SK-N-SH treated with all-trans-retinoic acid at 6 μM for 48 hours (cell line): Measurements from ENCODE around the gene IL1R2.

Experiments
- ATAC-seq: fragments of 200-7000 bp; cut with Tn5 transposase; 3 replicates; pipeline ENCODE4 v1.9.1; 2020; ENCODE audit warnings: mild to moderate bottlenecking, moderate library complexity
- ARNTL ChIP-seq: fragments of 450-650 bp; formaldehyde crosslinking; IDR thresholded peaks from 2 replicates; pipeline ENCODE4 v1.5.0; 2020; ENCODE audit warnings: low read depth, mild to moderate bottlenecking, moderate library complexity, borderline replicate concordance
- BACH2 ChIP-seq: fragments of 250-450 bp; sonication (Bioruptor Pico); IDR thresholded peaks from 2 replicates; pipeline ENCODE4 v1.9.0; 2021; ENCODE audit warnings: mild to moderate bottlenecking, borderline replicate concordance
- CSDC2 ChIP-seq: fragments of 250-450 bp; sonication (Bioruptor Pico); IDR thresholded peaks from 2 replicates; pipeline ENCODE4 v1.5.0; 2020; ENCODE audit warnings: mild to moderate bottlenecking, moderate library complexity
- GLIS3 ChIP-seq: fragments of 250-450 bp; sonication (Bioruptor Pico); IDR thresholded peaks from 2 replicates; pipeline ENCODE4 v1.5.0; 2020; ENCODE audit warnings: mild to moderate bottlenecking, moderate library complexity
- ISL1 ChIP-seq: fragments of 250-450 bp; sonication (Bioruptor Pico); IDR thresholded peaks from 2 replicates; pipeline ENCODE4 v2.1.2; 2022; ENCODE audit warnings: mild to moderate bottlenecking, moderate library complexity
- OSR1 ChIP-seq: fragments of 250-450 bp; sonication (Bioruptor Pico); IDR thresholded peaks from 2 replicates; pipeline ENCODE4 v1.8.0; 2022; ENCODE audit warnings: moderate library complexity, mild to moderate bottlenecking, inconsistent platforms
- PPARA ChIP-seq: fragments of 250-450 bp; sonication (Bioruptor Pico); IDR thresholded peaks from 2 replicates; pipeline ENCODE4 v1.5.0; 2020; ENCODE audit warnings: mild to moderate bottlenecking, borderline replicate concordance
- RARB ChIP-seq: fragments of 250-450 bp; sonication (Bioruptor Pico); IDR thresholded peaks from 2 replicates; pipeline ENCODE4 v1.8.0; 2021; ENCODE audit warnings: mild to moderate bottlenecking, moderate library complexity
- SNAI2 ChIP-seq: fragments of 250-450 bp; sonication (Bioruptor Pico); IDR thresholded peaks from 2 replicates; pipeline ENCODE4 v1.5.0; 2020; ENCODE audit warnings: mild to moderate bottlenecking, moderate library complexity
- TCF4 ChIP-seq: fragments of 250-450 bp; sonication (Bioruptor Pico); IDR thresholded peaks from 2 replicates; pipeline ENCODE4 v1.8.0; 2021; ENCODE audit warnings: mild to moderate bottlenecking, moderate library complexity, borderline replicate concordance
- TOX ChIP-seq: fragments of 250-450 bp; sonication (Bioruptor Pico); IDR thresholded peaks from 2 replicates; pipeline ENCODE4 v1.8.0; 2021; ENCODE audit warnings: mild to moderate bottlenecking, moderate library complexity, borderline replicate concordance
- ZFP3 ChIP-seq: fragments of 250-450 bp; sonication (Bioruptor Pico); IDR thresholded peaks from 2 replicates; pipeline ENCODE4 v1.5.0; 2020; ENCODE audit warnings: mild to moderate bottlenecking, moderate library complexity
- ZFP30 ChIP-seq: fragments of 450-650 bp; formaldehyde crosslinking; IDR thresholded peaks from 2 replicates; pipeline ENCODE4 v1.5.0; 2022; ENCODE audit warnings: mild to moderate bottlenecking, moderate library complexity
- ZNF565 ChIP-seq: fragments of 450-650 bp; formaldehyde crosslinking; conservative IDR thresholded peaks from 2 replicates; pipeline ENCODE4 v1.5.0; 2020; ENCODE audit warnings: low read depth, mild to moderate bottlenecking, moderate library complexity
- ZNF70 ChIP-seq: fragments of 450-650 bp; formaldehyde crosslinking; IDR thresholded peaks from 2 replicates; pipeline ENCODE4 v1.5.0; 2020; ENCODE audit warnings: mild to moderate bottlenecking, moderate library complexity
- ZNF8 ChIP-seq: fragments of 450-650 bp; formaldehyde crosslinking; IDR thresholded peaks from 2 replicates; pipeline ENCODE4 v1.5.0; 2020; ENCODE audit warnings: mild to moderate bottlenecking, moderate library complexity
- TF ChIP-seq, protein P1 (sequence below): fragments of 250-450 bp; sonication (Bioruptor Pico); IDR thresholded peaks from 2 replicates; pipeline ENCODE4 v1.8.0; 2021; ENCODE audit warnings: low read depth, mild to moderate bottlenecking, moderate library complexity, borderline replicate concordance
- TF ChIP-seq, protein P2 (sequence below): fragments of 250-450 bp; sonication (Bioruptor Pico); IDR thresholded peaks from 2 replicates; pipeline ENCODE4 v1.5.0; 2020; ENCODE audit warnings: mild to moderate bottlenecking, moderate library complexity
- TF ChIP-seq, protein P3 (sequence below): fragments of 250-450 bp; sonication (Bioruptor Pico); IDR thresholded peaks from 2 replicates; pipeline ENCODE4 v1.5.1; 2020; ENCODE audit warnings: low read depth, mild to moderate bottlenecking, moderate library complexity
- TF ChIP-seq, protein P4 (sequence below): fragments of 250-450 bp; sonication (Bioruptor Pico); IDR thresholded peaks from 2 replicates; pipeline ENCODE4 v1.5.1; 2021; ENCODE audit warnings: mild to moderate bottlenecking, moderate library complexity
- TF ChIP-seq, protein P5 (sequence below): fragments of 250-450 bp; sonication (Bioruptor Pico); IDR thresholded peaks from 2 replicates; pipeline ENCODE4 v1.8.0; 2020; ENCODE audit warnings: mild to moderate bottlenecking, moderate library complexity, borderline replicate concordance

IL1R2 gene

DNA sequence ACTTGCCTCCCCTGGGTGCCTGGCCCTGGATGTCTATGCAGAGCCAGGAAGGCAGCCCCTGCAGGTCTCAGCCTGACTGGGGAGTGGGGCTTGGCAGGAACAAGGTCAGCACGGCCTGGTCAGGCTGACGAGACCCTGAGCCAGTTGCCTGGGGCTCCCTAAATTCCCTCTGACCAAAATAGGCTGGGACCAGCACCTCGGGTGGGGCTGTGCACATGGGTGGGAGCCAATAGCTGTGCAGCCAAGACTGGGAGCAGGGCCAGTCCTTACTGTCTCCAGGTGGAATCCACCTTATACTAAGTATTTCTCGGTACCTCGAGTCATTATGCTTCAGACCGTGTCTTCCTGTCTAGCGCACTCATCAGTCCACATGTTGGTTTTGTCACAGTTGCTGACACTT is 11.4 kb upstream of the IL1R2 start:
- ATAC-seq: no peak
- TF ChIP-seq PPARA (CRISPR knock-in tag) (no peak), OSR1 (CRISPR knock-in tag) (no peak), ZNF565 (no peak), CSDC2 (no peak), ISL1 (no peak), ARNTL (no peak), ZFP3 (CRISPR knock-in tag) (no peak), TCF4 (CRISPR knock-in tag) (no peak), BACH2 (CRISPR knock-in tag) (no peak), SNAI2 (no peak)
- TF ChIP-seq, protein P1, sequence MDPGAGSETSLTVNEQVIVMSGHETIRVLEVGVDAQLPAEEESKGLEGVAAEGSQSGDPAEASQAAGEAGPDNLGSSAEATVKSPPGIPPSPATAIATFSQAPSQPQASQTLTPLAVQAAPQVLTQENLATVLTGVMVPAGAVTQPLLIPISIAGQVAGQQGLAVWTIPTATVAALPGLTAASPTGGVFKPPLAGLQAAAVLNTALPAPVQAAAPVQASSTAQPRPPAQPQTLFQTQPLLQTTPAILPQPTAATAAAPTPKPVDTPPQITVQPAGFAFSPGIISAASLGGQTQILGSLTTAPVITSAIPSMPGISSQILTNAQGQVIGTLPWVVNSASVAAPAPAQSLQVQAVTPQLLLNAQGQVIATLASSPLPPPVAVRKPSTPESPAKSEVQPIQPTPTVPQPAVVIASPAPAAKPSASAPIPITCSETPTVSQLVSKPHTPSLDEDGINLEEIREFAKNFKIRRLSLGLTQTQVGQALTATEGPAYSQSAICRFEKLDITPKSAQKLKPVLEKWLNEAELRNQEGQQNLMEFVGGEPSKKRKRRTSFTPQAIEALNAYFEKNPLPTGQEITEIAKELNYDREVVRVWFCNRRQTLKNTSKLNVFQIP (CRISPR knock-in tag): no peak
- TF ChIP-seq, protein P2, sequence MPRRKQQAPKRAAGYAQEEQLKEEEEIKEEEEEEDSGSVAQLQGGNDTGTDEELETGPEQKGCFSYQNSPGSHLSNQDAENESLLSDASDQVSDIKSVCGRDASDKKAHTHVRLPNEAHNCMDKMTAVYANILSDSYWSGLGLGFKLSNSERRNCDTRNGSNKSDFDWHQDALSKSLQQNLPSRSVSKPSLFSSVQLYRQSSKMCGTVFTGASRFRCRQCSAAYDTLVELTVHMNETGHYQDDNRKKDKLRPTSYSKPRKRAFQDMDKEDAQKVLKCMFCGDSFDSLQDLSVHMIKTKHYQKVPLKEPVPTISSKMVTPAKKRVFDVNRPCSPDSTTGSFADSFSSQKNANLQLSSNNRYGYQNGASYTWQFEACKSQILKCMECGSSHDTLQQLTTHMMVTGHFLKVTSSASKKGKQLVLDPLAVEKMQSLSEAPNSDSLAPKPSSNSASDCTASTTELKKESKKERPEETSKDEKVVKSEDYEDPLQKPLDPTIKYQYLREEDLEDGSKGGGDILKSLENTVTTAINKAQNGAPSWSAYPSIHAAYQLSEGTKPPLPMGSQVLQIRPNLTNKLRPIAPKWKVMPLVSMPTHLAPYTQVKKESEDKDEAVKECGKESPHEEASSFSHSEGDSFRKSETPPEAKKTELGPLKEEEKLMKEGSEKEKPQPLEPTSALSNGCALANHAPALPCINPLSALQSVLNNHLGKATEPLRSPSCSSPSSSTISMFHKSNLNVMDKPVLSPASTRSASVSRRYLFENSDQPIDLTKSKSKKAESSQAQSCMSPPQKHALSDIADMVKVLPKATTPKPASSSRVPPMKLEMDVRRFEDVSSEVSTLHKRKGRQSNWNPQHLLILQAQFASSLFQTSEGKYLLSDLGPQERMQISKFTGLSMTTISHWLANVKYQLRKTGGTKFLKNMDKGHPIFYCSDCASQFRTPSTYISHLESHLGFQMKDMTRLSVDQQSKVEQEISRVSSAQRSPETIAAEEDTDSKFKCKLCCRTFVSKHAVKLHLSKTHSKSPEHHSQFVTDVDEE (CRISPR knock-in tag): no peak
- TF ChIP-seq, protein P3, sequence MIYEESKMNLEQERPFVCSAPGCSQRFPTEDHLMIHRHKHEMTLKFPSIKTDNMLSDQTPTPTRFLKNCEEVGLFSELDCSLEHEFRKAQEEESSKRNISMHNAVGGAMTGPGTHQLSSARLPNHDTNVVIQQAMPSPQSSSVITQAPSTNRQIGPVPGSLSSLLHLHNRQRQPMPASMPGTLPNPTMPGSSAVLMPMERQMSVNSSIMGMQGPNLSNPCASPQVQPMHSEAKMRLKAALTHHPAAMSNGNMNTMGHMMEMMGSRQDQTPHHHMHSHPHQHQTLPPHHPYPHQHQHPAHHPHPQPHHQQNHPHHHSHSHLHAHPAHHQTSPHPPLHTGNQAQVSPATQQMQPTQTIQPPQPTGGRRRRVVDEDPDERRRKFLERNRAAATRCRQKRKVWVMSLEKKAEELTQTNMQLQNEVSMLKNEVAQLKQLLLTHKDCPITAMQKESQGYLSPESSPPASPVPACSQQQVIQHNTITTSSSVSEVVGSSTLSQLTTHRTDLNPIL (CRISPR knock-in tag): no peak
- TF ChIP-seq, all 23 proteins: peak for 0

DNA sequence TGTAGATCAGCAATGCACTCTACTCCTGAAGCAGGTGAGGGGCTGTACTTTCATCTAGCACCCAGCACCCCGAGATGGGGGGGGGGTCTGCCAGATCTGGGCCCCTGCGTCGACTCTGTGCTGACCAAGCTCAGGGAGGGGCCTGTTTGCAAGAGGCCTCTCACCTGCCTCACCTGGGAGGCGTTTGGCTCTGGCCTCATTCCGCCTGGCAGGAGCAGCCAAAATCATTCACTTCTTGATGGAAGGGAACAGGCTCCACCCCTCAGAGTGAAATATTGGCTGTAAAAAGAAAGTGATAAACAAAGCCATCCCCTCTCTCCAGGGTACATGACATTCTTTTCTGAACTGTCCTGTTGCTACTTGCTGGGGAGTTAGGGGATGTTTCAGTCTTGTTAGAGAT is 10.7 kb upstream of the IL1R2 start:
- TF ChIP-seq CSDC2 (no peak), GLIS3 (no peak), ZNF70 (CRISPR knock-in tag) (no peak), TOX (CRISPR knock-in tag) (no peak), BACH2 (CRISPR knock-in tag) (no peak), SNAI2 (no peak), RARB (CRISPR knock-in tag) (no peak), ZNF8 (CRISPR knock-in tag) (no peak), TCF4 (CRISPR knock-in tag) (no peak)
- TF ChIP-seq, protein P3 (CRISPR knock-in tag): no peak
- TF ChIP-seq, protein P4, sequence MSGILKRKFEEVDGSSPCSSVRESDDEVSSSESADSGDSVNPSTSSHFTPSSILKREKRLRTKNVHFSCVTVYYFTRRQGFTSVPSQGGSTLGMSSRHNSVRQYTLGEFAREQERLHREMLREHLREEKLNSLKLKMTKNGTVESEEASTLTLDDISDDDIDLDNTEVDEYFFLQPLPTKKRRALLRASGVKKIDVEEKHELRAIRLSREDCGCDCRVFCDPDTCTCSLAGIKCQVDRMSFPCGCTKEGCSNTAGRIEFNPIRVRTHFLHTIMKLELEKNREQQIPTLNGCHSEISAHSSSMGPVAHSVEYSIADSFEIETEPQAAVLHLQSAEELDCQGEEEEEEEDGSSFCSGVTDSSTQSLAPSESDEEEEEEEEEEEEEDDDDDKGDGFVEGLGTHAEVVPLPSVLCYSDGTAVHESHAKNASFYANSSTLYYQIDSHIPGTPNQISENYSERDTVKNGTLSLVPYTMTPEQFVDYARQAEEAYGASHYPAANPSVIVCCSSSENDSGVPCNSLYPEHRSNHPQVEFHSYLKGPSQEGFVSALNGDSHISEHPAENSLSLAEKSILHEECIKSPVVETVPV (CRISPR knock-in tag): no peak
- TF ChIP-seq, protein P5, sequence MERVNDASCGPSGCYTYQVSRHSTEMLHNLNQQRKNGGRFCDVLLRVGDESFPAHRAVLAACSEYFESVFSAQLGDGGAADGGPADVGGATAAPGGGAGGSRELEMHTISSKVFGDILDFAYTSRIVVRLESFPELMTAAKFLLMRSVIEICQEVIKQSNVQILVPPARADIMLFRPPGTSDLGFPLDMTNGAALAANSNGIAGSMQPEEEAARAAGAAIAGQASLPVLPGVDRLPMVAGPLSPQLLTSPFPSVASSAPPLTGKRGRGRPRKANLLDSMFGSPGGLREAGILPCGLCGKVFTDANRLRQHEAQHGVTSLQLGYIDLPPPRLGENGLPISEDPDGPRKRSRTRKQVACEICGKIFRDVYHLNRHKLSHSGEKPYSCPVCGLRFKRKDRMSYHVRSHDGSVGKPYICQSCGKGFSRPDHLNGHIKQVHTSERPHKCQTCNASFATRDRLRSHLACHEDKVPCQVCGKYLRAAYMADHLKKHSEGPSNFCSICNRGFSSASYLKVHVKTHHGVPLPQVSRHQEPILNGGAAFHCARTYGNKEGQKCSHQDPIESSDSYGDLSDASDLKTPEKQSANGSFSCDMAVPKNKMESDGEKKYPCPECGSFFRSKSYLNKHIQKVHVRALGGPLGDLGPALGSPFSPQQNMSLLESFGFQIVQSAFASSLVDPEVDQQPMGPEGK (CRISPR knock-in tag): no peak

DNA sequence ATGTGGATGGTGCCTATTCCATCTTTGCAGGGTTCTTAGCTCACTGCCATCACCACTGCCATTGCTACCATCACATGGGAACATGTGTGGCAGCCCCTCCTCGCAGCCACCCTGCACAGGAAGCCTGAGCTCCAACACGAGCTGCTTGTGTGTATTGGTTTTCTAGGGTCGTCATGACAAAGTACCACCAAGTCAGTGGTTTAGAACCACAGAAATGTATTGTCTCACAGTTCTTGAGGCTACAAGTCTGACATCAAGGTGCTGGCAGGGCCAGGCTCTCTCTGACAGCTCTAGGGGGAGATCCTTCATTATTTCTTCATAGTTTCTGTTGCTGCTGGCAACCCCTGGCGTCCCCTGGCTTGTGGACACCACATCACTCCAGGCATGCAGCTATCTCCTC is 10.3 kb upstream of the IL1R2 start:
- no peak for ATAC-seq
- TF ChIP-seq ZNF70 (CRISPR knock-in tag): no peak
- no peak for TF ChIP-seq BACH2 (CRISPR knock-in tag)
- TF ChIP-seq SNAI2: no peak
- TF ChIP-seq, protein P3 (CRISPR knock-in tag): no peak
- TF ChIP-seq ZFP30: no peak
- no peak for TF ChIP-seq OSR1 (CRISPR knock-in tag)
- TF ChIP-seq ZNF565: no peak
- TF ChIP-seq, protein P1 (CRISPR knock-in tag): no peak
- TF ChIP-seq ISL1: no peak
- TF ChIP-seq CSDC2: no peak

More for the DNA sequence above, 10.7 kb upstream of the IL1R2 start:
- no peak for ATAC-seq
